NAMALWA (cell line): Measurements from ENCODE around the gene WWTR1.

Experiments
- DNase-seq: peaks from one replicate; pipeline ENCODE4 v3.0.0-alpha.2; 2015; ENCODE audit warnings: low spot score

WWTR1 gene

GRCh38 chr3:149621218-149622005 is 36.4 kb downstream of the WWTR1 start:
- no peak for DNase-seq

GRCh38 chr3:149620291-149621020 is 37.4 kb downstream of the WWTR1 start:
- DNase-seq, result no peak

- no peak for DNase-seq
Observed at GRCh38 chr3:149619136-149619535, 38.7 kb downstream of the WWTR1 start.

GRCh38 chr3:149618151-149619123 is 39.4 kb downstream of the WWTR1 start:
- DNase-seq, result no peak

GRCh38 chr3:149615731-149616221 is 42.0 kb downstream of the WWTR1 start:
- DNase-seq, result no peak

GRCh38 chr3:149613988-149614387 is 43.8 kb downstream of the WWTR1 start:
- DNase-seq, result no peak

GRCh38 chr3:149612456-149612855 is 45.4 kb downstream of the WWTR1 start:
- no peak for DNase-seq

GRCh38 chr3:149611149-149611548 is 46.7 kb downstream of the WWTR1 start:
- DNase-seq, result no peak

GRCh38 chr3:149610351-149611105 is 47.3 kb downstream of the WWTR1 start:
- DNase-seq, result no peak

GRCh38 chr3:149609595-149609994 is 48.2 kb downstream of the WWTR1 start:
- DNase-seq, result no peak

- DNase-seq, result no peak
Observed at GRCh38 chr3:149608987-149609386, 48.8 kb downstream of the WWTR1 start.

- DNase-seq, result no peak
Observed at GRCh38 chr3:149605902-149606301, 51.9 kb downstream of the WWTR1 start.

GRCh38 chr3:149604125-149604875 is 53.5 kb downstream of the WWTR1 start:
- DNase-seq, result no peak

- no peak for DNase-seq
Observed at GRCh38 chr3:149603126-149604074, 54.4 kb downstream of the WWTR1 start.

GRCh38 chr3:149600634-149601033 is 57.2 kb downstream of the WWTR1 start:
- no peak for DNase-seq

GRCh38 chr3:149599236-149599635 is 58.6 kb downstream of the WWTR1 start:
- no peak for DNase-seq

- no peak for DNase-seq
Observed at GRCh38 chr3:149596134-149596770, 61.6 kb downstream of the WWTR1 start.

GRCh38 chr3:149593418-149594160 is 64.2 kb downstream of the WWTR1 start:
- DNase-seq, result no peak
